ENCODE data around the gene ELAPOR2.
"Not testable (repeated sequence)": the region's sequence is repeated elsewhere in the genome, so short reads cannot be mapped to it uniquely, and the experiment has no call there.

DNA sequence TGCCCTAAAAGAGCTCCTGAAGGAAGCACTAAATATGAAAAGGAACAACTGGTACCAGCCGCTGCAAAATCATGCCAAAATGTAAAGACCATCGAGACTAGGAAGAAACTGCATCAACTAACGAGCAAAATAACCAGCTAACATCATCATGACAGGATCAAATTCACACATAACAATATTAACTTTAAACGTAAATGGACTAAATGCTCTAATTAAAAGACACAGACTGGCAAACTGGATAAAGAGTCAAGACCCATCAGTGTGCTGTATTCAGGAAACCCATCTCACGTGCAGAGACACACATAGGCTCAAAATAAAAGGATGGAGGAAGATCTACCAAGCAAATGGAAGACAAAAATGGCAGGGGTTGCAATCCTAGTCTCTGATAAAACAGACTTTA is 17.9 kb downstream of the ELAPOR2 start:
- TF ChIP-seq, protein P1, sequence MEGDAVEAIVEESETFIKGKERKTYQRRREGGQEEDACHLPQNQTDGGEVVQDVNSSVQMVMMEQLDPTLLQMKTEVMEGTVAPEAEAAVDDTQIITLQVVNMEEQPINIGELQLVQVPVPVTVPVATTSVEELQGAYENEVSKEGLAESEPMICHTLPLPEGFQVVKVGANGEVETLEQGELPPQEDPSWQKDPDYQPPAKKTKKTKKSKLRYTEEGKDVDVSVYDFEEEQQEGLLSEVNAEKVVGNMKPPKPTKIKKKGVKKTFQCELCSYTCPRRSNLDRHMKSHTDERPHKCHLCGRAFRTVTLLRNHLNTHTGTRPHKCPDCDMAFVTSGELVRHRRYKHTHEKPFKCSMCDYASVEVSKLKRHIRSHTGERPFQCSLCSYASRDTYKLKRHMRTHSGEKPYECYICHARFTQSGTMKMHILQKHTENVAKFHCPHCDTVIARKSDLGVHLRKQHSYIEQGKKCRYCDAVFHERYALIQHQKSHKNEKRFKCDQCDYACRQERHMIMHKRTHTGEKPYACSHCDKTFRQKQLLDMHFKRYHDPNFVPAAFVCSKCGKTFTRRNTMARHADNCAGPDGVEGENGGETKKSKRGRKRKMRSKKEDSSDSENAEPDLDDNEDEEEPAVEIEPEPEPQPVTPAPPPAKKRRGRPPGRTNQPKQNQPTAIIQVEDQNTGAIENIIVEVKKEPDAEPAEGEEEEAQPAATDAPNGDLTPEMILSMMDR (IDR thresholded peaks at IDR 0.05; ENCODE audit: low read depth, low read length, missing input control) = not testable (repeated sequence)
- TF ChIP-seq, protein P2, sequence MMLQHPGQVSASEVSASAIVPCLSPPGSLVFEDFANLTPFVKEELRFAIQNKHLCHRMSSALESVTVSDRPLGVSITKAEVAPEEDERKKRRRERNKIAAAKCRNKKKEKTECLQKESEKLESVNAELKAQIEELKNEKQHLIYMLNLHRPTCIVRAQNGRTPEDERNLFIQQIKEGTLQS (IDR thresholded peaks at IDR 0.05) = not testable (repeated sequence)
